NAMALWA (cell line): Measurements from ENCODE around the gene MECR.

ENCODE experiments used
- DNase-seq: peaks from one replicate; pipeline ENCODE4 v3.0.0-alpha.2; 2015; ENCODE audit warnings: low spot score

The MECR gene

GRCh38 chr1:29255134-29255666 is 24.5 kb upstream of the MECR start:
- DNase-seq, result no peak

GRCh38 chr1:29254346-29254745 is 23.6 kb upstream of the MECR start:
- no peak for DNase-seq

GRCh38 chr1:29253180-29253579 is 22.4 kb upstream of the MECR start:
- no peak for DNase-seq

GRCh38 chr1:29251164-29252124 is 20.7 kb upstream of the MECR start:
- no peak for DNase-seq

DNA sequence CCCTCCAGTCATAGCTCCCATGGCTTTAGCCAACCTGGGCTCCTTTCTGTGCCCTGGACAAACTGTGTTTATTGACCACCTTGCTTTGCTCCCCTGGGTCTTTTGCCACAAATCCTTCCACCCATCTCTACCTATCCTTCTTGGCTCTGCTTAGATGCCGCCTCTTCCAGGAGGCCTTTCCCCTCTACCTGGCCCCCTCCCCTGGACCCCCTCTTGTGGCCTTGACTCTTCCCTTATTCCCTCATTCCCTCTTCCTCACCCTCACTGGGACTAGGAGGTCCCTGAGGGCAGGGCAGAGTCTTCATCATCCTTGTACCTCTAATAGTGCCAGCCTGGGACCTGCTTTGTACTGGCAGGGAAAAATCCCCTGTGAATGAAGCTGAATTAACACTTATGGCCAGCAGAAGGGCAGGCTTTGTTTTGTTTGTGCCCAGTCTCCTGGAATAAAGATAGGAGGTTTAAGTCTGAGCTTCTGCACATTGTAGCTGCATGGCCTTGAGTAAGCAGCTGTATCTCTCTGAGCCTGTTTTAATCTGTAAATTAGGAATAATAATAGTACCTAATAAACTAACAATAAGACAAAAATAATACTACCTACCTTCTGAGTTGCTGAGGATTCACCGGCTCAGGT is 19.3 kb upstream of the MECR start:
- no peak for DNase-seq

GRCh38 chr1:29249170-29249691 is 18.5 kb upstream of the MECR start:
- DNase-seq, result no peak

GRCh38 chr1:29248409-29248808 is 17.7 kb upstream of the MECR start:
- DNase-seq, result no peak

GRCh38 chr1:29247571-29248273 is 17.0 kb upstream of the MECR start:
- no peak for DNase-seq

GRCh38 chr1:29247044-29247443 is 16.3 kb upstream of the MECR start:
- DNase-seq, result no peak

DNA sequence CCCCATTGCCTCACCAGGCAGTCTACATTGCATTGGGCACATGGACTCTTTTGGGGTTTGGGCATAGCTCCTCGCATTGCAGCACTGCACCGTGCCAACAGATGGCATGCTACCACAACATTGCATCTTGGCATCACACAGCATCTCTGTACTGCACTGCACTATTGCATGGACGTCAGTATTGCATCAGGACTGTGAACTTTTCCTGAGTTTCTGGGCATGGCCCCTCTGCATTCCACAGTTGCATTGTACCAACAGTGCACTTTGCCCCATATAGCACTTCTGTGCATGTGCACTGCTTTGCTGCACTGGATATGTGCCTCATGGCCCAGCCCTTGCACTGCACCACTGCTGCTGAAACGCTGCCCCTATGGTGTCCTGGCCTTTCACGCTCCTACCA is 15.1 kb upstream of the MECR start:
- peak; percentile 37 for DNase-seq

DNA sequence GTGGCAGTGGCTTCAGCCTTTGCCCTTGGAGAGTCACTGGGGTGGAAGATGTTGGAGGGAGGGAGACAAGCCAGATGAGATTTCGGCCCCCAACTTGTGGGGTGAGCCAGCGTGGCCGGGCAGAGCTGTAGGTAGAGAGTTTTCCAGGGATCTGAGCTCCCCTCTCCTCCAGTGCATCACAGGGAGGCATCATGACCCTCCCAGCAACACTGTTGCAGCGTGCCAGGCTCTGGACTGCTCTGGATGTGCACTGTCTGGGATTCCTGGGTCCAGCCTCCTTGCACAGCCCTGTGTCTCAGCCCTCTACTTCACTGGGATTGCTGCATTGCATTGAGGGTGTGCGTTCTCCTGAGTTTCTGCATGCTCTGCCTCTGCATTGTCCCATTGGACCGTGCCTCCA is 14.5 kb upstream of the MECR start:
- no peak for DNase-seq

GRCh38 chr1:29243871-29244200 is 13.1 kb upstream of the MECR start:
- DNase-seq, result no peak

DNA sequence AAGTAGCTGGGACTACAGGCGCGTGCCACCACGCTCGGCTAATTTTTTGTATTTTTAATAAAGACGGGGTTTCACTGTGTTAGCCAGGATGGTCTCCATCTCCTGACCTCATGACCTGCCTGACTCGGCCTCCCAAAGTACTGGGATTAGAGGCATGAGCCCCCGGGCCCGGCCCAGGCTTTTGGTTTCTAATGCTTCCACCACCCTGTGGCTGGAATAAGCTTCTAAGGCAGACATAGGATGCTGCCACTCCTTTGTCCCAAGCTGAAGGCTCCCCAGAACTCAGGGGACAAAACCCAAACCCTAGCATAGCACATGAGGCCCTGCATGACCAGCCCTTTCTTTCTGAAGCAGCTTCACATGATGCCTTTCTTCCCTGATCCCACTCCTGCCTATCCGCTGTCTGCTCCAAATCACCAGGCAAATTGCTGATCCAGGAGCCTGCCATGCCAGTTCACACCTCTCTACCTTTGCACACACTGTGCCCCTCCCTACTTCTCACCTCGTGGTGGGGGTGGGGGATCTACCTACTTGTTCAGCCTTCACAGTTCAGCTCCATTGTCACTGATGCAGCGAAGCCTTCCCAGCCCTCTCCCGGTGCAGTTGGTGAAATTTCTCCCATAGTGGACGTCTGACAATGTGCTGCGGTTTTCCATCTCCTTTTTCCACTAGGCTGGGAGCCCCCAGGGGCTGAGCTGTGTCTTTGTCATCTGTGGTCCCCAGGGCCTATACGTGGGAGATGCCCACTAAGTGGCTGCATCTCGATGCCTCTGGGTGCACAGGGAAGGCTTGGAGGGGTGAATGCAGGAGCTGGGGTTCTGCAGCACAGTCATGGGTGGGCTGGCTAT is 12.5 kb upstream of the MECR start:
- DNase-seq, result no peak

DNA sequence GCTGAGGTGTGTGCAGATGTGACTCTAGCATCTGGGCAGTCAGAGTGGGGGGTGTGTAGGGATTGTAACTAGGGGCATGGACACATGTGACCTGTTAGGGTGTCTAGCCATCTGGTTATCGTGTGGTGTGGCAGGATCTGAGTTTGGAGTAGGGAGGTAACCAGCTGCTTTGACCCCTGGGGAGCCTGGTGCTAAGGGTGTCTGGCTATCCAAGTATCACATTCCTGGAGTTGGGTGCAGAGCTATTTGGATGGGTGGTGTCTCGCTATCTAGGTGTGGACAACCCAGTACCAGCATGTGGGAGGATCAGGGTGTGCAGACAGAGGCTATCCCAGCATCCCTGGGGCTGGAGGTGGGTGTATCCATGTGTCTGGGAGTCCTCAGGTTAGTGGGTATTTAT is 10.3 kb upstream of the MECR start:
- no peak for DNase-seq

DNA sequence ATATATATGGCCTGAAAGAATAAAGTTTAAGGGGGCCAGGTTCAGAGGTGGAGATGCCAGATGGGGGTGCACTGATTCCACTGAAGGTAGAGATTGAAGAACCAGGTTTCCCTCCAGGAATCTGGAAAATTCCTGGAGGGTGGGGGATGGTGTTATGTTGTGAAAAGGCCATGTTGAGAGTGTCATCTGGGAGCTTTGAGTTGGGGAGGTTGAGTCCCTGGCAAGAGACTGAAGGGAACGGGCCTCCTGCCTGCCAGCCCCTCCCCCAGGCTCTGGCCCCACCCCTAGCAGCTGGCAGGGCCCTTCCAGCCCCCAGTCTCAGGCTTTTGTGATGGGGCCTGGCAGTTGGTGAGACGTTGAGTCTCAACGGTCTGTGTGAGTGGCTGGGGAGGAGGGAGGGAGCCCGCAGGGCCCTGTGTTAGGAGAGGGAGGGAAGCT is 9.7 kb upstream of the MECR start:
- DNase-seq, result no peak

- DNase-seq, result no peak
Observed at GRCh38 chr1:29239142-29239541, 8.4 kb upstream of the MECR start.

DNA sequence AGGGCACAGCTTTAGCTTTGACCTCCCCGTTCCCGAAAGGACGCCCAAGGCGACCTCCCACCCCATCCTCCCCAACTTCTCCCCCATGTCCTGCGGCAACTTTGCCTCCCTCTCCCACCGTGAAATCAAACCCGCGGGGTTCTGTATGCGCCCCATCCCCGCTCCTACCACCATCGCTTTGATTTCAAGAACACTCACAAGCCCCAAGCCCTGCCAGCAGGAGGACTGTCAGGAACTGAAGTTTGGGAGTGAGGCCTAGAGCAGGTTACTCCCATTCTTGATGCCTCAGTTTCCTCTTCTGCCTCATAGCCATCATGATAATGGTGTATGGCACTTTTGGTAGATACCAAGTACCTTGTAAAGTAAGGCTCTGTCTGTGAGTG is 7.9 kb upstream of the MECR start:
- no peak for DNase-seq

- DNase-seq, result no peak
Observed at GRCh38 chr1:29237852-29238619, 7.3 kb upstream of the MECR start.

- DNase-seq, result no peak
Observed at GRCh38 chr1:29237129-29237821, 6.5 kb upstream of the MECR start.

- DNase-seq, result no peak
Observed at GRCh38 chr1:29236712-29237128, 6.0 kb upstream of the MECR start.
